Measurements from ENCODE around the gene NCBP3.

The NCBP3 gene

DNA sequence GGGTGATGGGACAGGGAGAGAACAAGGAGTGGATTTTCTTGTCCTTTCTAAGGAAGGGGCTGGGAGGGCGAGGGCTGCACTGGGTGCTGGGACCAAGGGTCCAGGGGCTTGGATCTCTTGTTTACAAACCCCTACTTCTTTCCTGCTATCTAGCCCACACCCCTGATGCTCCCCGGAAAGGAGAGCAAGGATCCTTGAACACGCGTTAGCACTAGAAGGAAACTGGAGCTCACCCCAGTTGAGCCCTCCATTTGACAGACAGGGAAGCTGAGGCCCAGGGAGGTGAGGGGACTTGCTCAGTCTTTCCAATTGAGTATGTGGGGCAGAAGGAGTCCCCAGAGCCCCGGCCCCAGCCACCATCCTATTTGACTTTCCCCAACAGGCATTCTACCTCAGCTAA lies 40.5 kb downstream of the NCBP3 start:
- TF ChIP-seq SPI1 (IDR thresholded peaks at IDR 0.05; ENCODE audit: low read depth, low read length), result no peak
- no peak for TF ChIP-seq POLR2A (IDR thresholded peaks at IDR 0.05; ENCODE audit: low read depth, low read length)
- no peak for TF ChIP-seq POU2F2 (IDR thresholded peaks at IDR 0.05; ENCODE audit: low read depth, low read length)
- no peak for TF ChIP-seq POLR2AphosphoS5 (IDR thresholded peaks at IDR 0.05; ENCODE audit: low read depth, low read length)
- no peak for TF ChIP-seq TAF1 (IDR thresholded peaks at IDR 0.05; ENCODE audit: low read depth, low read length)
- no peak for TF ChIP-seq PAX5 (IDR thresholded peaks at IDR 0.05; ENCODE audit: insufficient read depth, low read length, severe bottlenecking)
- DNase-seq (ENCODE audit: insufficient read length, low spot score), result no peak
- no peak for FAIRE-seq

DNA sequence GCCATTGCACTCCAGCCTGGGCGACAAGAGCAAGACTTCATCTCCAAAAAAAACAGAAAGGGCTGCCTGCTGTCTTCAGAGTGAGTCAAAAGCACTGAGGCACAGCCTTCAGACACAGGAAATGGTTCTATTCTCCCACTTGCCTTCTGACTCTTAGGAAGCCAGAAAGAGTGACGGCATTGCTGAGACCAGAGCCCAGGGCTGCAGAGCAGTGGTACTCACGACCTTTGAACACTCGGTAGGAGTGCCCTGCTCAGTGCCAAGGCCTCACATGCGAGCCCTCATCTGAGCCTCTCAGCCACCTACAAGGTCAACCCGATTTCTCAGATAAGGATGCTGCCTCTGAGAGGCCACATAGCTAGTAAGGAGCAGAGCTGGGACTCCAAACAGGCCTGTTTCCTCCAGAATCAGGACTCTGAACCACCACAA lies 41.5 kb downstream of the NCBP3 start:
- DNase-seq (ENCODE audit: insufficient read length, low spot score) (no peak), FAIRE-seq (no peak)
- TF ChIP-seq PAX5 (IDR thresholded peaks at IDR 0.05; ENCODE audit: insufficient read depth, low read length, severe bottlenecking), result no peak
- TF ChIP-seq POLR2AphosphoS5 (IDR thresholded peaks at IDR 0.05; ENCODE audit: low read depth, low read length), result 0 out of 2 replicates have a peak, but pooled peaks have one; percentile 9

- DNase-seq (ENCODE audit: insufficient read length, low spot score) (no peak), FAIRE-seq (no peak)
- TF ChIP-seq PAX5 (IDR thresholded peaks at IDR 0.05; ENCODE audit: insufficient read depth, low read length, severe bottlenecking) (no peak), SPI1 (IDR thresholded peaks at IDR 0.05; ENCODE audit: low read depth, low read length) (no peak), POU2F2 (IDR thresholded peaks at IDR 0.05; ENCODE audit: low read depth, low read length) (no peak), POLR2AphosphoS5 (IDR thresholded peaks at IDR 0.05; ENCODE audit: low read depth, low read length) (no peak), POLR2A (IDR thresholded peaks at IDR 0.05; ENCODE audit: low read depth, low read length) (no peak), TAF1 (IDR thresholded peaks at IDR 0.05; ENCODE audit: low read depth, low read length) (no peak)
Measured at GRCh38 chr17:3803308-3803640, 42.8 kb downstream of the NCBP3 start.

DNA sequence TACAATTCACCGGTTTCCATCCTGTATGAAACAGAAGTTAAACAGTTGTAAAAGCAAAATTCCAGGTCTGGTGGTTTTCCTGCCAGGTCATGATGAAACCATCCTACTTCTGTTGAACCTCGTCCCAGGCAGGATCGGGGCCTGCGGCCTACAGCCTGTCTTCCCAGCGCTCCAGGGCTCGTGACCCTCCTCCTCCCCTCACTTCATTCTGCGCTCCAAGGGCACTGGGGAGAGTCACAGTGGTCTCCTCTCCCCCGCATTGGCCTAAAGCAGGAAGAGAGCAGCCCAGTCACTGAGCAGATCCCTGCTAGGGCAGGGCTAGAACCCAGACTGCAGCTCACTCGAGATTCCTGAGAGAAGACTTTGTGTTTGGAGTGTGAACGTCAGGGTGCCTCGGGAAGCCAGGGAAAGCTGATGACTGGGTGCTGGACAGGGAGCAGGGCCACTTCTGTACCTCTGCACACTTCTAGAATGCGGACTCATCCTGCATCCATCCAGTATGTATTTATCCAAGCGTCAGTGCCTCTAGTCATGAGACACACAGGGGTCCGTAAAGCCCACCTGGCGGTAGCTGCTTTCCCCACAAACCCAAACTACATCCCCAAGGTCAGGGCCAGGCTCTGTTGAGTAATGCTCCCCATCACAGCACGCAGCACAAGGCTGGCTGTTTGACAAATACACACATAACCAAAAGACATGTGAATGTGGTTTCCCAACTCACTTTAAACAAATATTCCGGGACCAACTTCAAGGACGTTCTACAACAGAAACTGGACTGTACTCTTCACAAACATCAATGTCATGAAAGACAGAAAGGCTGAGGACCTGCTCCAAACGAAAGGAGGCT lies 43.4 kb downstream of the NCBP3 start:
- TF ChIP-seq PAX5 (IDR thresholded peaks at IDR 0.05; ENCODE audit: insufficient read depth, low read length, severe bottlenecking) (no peak), POLR2A (IDR thresholded peaks at IDR 0.05; ENCODE audit: low read depth, low read length) (no peak), POU2F2 (IDR thresholded peaks at IDR 0.05; ENCODE audit: low read depth, low read length) (no peak), TAF1 (IDR thresholded peaks at IDR 0.05; ENCODE audit: low read depth, low read length) (no peak), POLR2AphosphoS5 (IDR thresholded peaks at IDR 0.05; ENCODE audit: low read depth, low read length) (no peak), SPI1 (IDR thresholded peaks at IDR 0.05; ENCODE audit: low read depth, low read length) (no peak)
- no peak for FAIRE-seq
- no peak for DNase-seq (ENCODE audit: insufficient read length, low spot score)

- no peak for FAIRE-seq
- TF ChIP-seq PAX5 (IDR thresholded peaks at IDR 0.05; ENCODE audit: insufficient read depth, low read length, severe bottlenecking), result no peak
- no peak for TF ChIP-seq TAF1 (IDR thresholded peaks at IDR 0.05; ENCODE audit: low read depth, low read length)
- TF ChIP-seq POLR2A (IDR thresholded peaks at IDR 0.05; ENCODE audit: low read depth, low read length), result no peak
- TF ChIP-seq POLR2AphosphoS5 (IDR thresholded peaks at IDR 0.05; ENCODE audit: low read depth, low read length), result no peak
- DNase-seq (ENCODE audit: insufficient read length, low spot score), result no peak
Measured at GRCh38 chr17:3801792-3802191, 44.3 kb downstream of the NCBP3 start.

DNA sequence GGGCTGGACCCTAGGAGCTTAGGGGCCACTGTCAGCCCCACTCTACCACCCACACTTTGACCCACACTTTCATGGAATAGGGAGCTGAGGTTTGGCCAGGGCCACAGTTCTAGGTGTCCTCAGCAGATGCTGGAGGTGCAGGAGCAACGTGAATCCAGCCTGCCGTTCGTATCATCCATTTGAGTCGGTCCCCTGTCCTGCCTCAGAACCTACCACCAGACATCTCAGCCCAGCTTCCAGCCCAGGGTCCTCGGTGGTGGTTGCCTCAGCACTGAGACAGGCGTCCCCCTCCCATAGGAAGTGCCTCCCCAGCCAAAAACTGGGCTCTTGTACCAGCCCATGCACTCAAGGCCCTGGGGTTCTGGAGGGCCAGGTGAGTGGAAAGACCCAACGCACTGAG lies 44.7 kb downstream of the NCBP3 start:
- FAIRE-seq (no peak), DNase-seq (ENCODE audit: insufficient read length, low spot score) (no peak)
- TF ChIP-seq POLR2A (IDR thresholded peaks at IDR 0.05; ENCODE audit: low read depth, low read length) (no peak), SPI1 (IDR thresholded peaks at IDR 0.05; ENCODE audit: low read depth, low read length) (no peak), TAF1 (IDR thresholded peaks at IDR 0.05; ENCODE audit: low read depth, low read length) (no peak), PAX5 (IDR thresholded peaks at IDR 0.05; ENCODE audit: insufficient read depth, low read length, severe bottlenecking) (no peak), POLR2AphosphoS5 (IDR thresholded peaks at IDR 0.05; ENCODE audit: low read depth, low read length) (no peak), POU2F2 (IDR thresholded peaks at IDR 0.05; ENCODE audit: low read depth, low read length) (no peak)

DNA sequence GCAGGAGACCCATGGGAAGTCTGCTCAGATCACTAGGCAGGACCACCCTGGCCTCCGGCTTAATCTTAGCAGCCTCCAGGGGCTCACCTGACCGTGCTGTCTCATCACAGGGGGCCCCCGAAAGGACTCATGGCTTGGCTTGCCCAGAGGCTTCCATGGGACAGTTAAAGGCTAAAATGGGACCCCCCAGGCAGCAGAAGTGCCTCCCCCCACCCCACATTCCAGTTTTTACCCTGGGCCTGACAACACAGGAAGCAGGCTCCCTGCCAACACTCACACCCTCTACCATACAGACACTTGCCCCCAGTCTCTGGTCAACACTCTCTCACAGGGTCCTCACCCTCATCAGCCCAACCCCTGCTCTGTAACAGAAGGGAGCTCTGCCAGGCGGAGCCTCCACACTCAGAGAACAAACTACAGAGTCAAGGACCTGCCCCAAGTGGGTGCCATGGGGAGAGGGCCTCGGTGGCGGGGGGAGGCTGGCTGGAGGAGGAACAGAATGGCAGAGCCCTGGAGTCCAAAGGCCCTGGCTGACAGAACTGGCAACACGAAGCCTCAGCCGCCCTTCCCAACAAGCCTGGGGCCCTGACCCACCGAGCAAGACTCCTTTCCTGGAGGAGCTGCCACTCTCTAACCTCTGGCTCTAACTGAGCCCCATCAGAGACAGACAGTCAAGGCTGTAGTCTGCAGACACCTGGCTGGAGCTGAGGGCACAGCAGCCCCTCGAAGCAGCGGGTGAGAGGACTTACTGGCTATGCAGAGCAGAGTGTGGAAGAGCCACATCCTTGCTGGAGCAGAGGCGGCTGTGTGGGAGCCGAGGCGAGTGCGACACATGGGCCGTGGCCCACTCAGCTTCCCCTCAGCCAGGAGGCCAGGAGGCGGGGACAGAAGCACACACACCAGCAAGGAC lies 45.4 kb downstream of the NCBP3 start, which contains the start of gene ITGAE:
Gene ITGAE, minus strand, starts transcription at position 827 of the 910 bp plus-strand sequence. Its CDS starts 44 bp downstream, at position 783.
- no peak for FAIRE-seq
- no peak for TF ChIP-seq POLR2AphosphoS5 (IDR thresholded peaks at IDR 0.05; ENCODE audit: low read depth, low read length)
- TF ChIP-seq SPI1 (IDR thresholded peaks at IDR 0.05; ENCODE audit: low read depth, low read length), result no peak
- TF ChIP-seq PAX5 (IDR thresholded peaks at IDR 0.05; ENCODE audit: insufficient read depth, low read length, severe bottlenecking), result no peak
- no peak for TF ChIP-seq POU2F2 (IDR thresholded peaks at IDR 0.05; ENCODE audit: low read depth, low read length)
- DNase-seq (ENCODE audit: insufficient read length, low spot score), result no peak

- no peak for TF ChIP-seq POLR2AphosphoS5 (IDR thresholded peaks at IDR 0.05; ENCODE audit: low read depth, low read length)
- no peak for TF ChIP-seq SPI1 (IDR thresholded peaks at IDR 0.05; ENCODE audit: low read depth, low read length)
- no peak for TF ChIP-seq POU2F2 (IDR thresholded peaks at IDR 0.05; ENCODE audit: low read depth, low read length)
- no peak for TF ChIP-seq PAX5 (IDR thresholded peaks at IDR 0.05; ENCODE audit: insufficient read depth, low read length, severe bottlenecking)
- no peak for TF ChIP-seq TAF1 (IDR thresholded peaks at IDR 0.05; ENCODE audit: low read depth, low read length)
- TF ChIP-seq POLR2A (IDR thresholded peaks at IDR 0.05; ENCODE audit: low read depth, low read length), result no peak
- FAIRE-seq (no peak), DNase-seq (ENCODE audit: insufficient read length, low spot score) (no peak)
Measured at GRCh38 chr17:3799181-3799945, 46.7 kb downstream of the NCBP3 start.
